ENCODE measurements around the gene ZNF429. TPM values are rescaled to one million over a fixed set of nuclear protein-coding genes. Genes with fewer than 3 reads are reported as not detected.
A peak's percentile ranks its signal among the peaks of the same experiment; 100 is the strongest.
"Not testable (repeated sequence)": the region's sequence is repeated elsewhere in the genome, so short reads cannot be mapped to it uniquely, and the experiment has no call there.

The ZNF429 gene
- total and polyA plus RNA-seq, 12 donors = 4.4 to 50.3 (median 25.6) TPM

DNA sequence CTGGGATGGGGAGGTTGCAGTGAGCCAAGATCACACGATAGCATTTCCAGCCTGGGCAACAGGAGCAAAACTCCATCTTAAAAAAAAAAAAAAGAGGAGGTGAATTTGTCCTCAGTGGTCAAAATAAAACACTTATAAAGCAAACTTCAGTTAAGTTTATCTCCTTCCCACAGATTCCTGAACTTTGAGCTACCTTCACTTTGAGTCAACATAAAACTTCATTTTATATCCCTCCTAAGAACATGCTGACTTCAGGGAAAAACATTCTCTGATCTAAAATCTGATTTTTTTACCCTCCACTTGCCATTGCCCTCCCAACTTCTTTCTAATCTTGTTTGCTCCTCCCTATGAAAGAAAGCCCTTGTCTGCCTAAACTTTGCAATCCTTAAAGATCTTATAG, 59.0 kb downstream of the ZNF429 start:
- no peak for DNase-seq
- Histone ChIP-seq H3K27ac (no peak overlapping the region), H3K4me1 (replicated peaks in 1 of 2) (peaks cover 0 to 3% of the 10 kb centered on the region in 2 donors), H3K36me3 (replicated peaks in 1 of 2) (no peaks in the 10 kb centered on the region), H3K4me3 (no peak overlapping the region), H3K27me3 (no peaks in the 10 kb centered on the region), H3K9me3 (replicated peaks in 1 of 3) (no peaks in the 10 kb centered on the region)
- intact Hi-C loops (cut with DNase I) = no loop called here
- WGBS, 4 donors = 63 to 92% (median 85%) methylated on average over 1 of the region's 1 CpG
- no peak for TF ChIP-seq POLR2A (IDR thresholded peaks at IDR 0.05)
- TF ChIP-seq, protein P1, sequence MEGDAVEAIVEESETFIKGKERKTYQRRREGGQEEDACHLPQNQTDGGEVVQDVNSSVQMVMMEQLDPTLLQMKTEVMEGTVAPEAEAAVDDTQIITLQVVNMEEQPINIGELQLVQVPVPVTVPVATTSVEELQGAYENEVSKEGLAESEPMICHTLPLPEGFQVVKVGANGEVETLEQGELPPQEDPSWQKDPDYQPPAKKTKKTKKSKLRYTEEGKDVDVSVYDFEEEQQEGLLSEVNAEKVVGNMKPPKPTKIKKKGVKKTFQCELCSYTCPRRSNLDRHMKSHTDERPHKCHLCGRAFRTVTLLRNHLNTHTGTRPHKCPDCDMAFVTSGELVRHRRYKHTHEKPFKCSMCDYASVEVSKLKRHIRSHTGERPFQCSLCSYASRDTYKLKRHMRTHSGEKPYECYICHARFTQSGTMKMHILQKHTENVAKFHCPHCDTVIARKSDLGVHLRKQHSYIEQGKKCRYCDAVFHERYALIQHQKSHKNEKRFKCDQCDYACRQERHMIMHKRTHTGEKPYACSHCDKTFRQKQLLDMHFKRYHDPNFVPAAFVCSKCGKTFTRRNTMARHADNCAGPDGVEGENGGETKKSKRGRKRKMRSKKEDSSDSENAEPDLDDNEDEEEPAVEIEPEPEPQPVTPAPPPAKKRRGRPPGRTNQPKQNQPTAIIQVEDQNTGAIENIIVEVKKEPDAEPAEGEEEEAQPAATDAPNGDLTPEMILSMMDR (IDR thresholded peaks at IDR 0.05) = no peak

DNA sequence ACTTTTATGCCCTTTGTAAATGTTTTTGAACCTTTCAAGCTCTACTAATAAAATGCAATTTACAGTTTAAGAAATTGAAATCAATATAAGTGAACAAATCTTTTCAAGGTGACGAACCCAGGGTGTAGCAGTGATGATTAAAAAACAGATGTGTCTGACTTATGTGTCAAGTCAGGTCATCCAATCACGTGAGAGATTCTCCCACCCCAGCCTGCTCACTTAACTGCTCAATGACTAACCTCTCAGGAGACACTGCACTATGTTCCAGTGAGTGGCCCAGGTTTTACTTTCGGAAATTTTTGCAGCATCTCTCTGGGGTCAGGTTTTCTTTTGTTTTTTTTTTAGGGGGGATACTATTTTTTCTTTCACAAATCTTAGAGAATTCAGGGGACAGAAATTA, 60.7 kb downstream of the ZNF429 start:
- H3K9me3 ChIP-seq (replicated peaks in 1 of 3) = no peaks in the 10 kb centered on the region
- intact Hi-C loops (cut with DNase I) = no loop called here
- no peak for TF ChIP-seq POLR2A (IDR thresholded peaks at IDR 0.05)
- TF ChIP-seq, protein P1 (IDR thresholded peaks at IDR 0.05) = no peak
- no peaks in the 10 kb centered on the region for H3K27me3 ChIP-seq
- H3K27ac ChIP-seq = peak overlapping the region in 1 of 5 donors; percentile 29
- no peaks in the 10 kb centered on the region for H3K36me3 ChIP-seq (replicated peaks in 1 of 2)
- DNase-seq = peak in 2 of 7 donors; percentile 47 to 75
- H3K4me1 ChIP-seq (replicated peaks in 1 of 2) = peaks cover 0 to 3% of the 10 kb centered on the region in 2 donors
- WGBS, 4 donors = 39 to 64% (median 55%) methylated on average over 3 of the region's 3 CpGs
- no peak overlapping the region for H3K4me3 ChIP-seq

DNA sequence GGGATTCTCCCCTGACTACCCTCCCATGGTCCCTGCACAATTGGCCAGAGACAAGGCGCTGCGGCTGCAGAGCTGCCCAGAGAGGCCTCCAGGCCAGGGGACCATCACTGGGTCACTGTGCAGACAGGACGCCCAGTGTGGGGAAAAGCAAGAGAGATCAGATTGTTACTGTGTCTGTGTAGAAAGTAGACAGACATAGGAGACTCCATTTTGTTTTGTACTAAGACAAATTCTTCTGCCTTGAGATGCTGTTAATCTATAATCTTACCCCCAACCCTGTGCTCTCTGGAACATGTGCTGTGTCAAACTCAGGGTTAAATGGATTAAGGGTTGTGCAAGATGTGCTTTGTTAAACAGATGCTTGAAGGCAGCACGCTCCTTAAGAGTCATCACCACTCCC, 62.4 kb downstream of the ZNF429 start:
- H3K36me3 ChIP-seq (replicated peaks in 1 of 2); H3K27ac ChIP-seq; DNase-seq; H3K4me1 ChIP-seq (replicated peaks in 1 of 2); H3K9me3 ChIP-seq (replicated peaks in 1 of 3); intact Hi-C loops (cut with DNase I); H3K27me3 ChIP-seq: not testable (repeated sequence)
- WGBS, 4 donors = 66 to 76% (median 71%) methylated on average over 3 to 4 of the region's 4 CpGs
- H3K4me3 ChIP-seq = peak overlapping the region in 1 of 4 donors; percentile 27

DNA sequence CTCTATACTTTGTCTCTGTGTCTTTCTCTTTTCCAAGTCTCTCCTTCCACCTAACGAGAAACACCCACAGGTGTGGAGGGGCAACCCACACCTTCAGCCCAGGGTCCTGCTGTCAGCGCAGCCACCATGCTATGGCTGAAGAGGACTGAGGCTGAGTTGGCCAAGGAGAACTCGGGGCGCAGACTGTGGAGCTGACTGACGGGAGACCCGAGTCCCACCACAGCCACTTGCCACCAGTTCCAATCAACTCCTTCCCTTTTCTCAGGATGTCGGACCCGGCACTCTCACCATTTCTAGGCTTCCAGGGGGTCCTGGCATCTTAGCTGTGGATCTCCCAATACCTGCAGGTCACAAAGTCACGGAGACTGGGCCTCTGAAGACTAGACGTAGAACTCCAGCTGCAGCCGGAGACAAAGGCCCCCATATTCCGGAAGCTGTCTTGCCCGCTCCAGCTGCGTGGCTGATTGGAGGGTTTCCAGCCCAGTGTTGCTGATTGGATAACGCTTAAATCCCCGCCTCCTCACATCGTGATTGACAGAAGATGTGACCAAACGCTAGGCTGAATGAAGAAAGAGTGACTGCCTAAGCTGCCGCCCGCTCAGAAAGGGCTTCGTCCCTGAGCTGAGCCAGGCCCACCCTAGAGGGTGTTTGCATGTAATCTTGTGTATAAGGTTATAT, 63.6 kb downstream of the ZNF429 start:
- 49 to 69% (median 61%) methylated on average over 21 of the region's 21 CpGs for WGBS, 4 donors
- Histone ChIP-seq H3K27ac (peak overlapping the region in 3 of 5 donors; percentile 51 to 88 (median 74)), H3K4me1 (replicated peaks in 1 of 2) (peaks cover 0 to 3% of the 10 kb centered on the region in 2 donors), H3K27me3 (no peaks in the 10 kb centered on the region), H3K4me3 (peak overlapping the region in 2 of 4 donors; percentile 46 to 55), H3K36me3 (replicated peaks in 1 of 2) (no peaks in the 10 kb centered on the region), H3K9me3 (replicated peaks in 1 of 3) (no peaks in the 10 kb centered on the region)
- peak; percentile 90 to 98 (median 94) for DNase-seq
- TF ChIP-seq POLR2A (IDR thresholded peaks at IDR 0.05) = peak; percentile 21 to 88
- TF ChIP-seq, protein P1 (IDR thresholded peaks at IDR 0.05) = no peak
- intact Hi-C loops (cut with DNase I) = no loop called here

DNA sequence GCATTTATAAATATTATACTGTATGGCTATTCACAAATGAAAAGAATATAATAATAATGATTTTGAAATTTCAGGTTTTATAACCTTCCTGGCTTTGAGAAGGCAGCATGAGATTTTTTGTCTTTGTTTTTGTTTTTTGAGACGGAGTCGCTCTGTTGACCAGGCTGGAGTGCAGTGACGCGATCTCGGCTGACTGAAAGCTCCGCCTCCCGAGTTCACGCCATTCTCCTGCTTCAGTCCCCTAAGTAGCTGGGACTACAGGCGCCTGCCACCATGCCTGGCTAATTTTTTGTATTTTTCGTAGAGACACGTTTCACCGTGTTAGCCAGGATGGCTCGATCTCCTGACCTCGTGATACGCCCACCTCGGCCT, 64.1 kb downstream of the ZNF429 start:
- intact Hi-C loops (cut with DNase I) = no loop called here
- no peaks in the 10 kb centered on the region for H3K27me3 ChIP-seq
- 55 to 80% (median 69%) methylated on average over 16 of the region's 16 CpGs for WGBS, 4 donors
- peak in 5 of 7 donors; percentile 40 to 83 (median 67) for DNase-seq
- H3K4me1 ChIP-seq (replicated peaks in 1 of 2) = peaks cover 0 to 3% of the 10 kb centered on the region in 2 donors
- H3K4me3 ChIP-seq = peak overlapping the region in 2 of 4 donors; percentile 10 to 46
- H3K27ac ChIP-seq = peak overlapping the region in 4 of 5 donors; percentile 35 to 88 (median 61)
- H3K36me3 ChIP-seq (replicated peaks in 1 of 2) = no peaks in the 10 kb centered on the region
- TF ChIP-seq POLR2A (IDR thresholded peaks at IDR 0.05) = no peak
- TF ChIP-seq, protein P1 (IDR thresholded peaks at IDR 0.05) = no peak
- no peaks in the 10 kb centered on the region for H3K9me3 ChIP-seq (replicated peaks in 1 of 3)

Data from adrenal gland (tissue), 12 donors.